Memory B cell (primary cell): ENCODE results near the gene PDE6A.
"Not testable (repeated sequence)": the region's sequence is repeated elsewhere in the genome, so short reads cannot be mapped to it uniquely, and the experiment has no call there.

Experiments used
- ATAC-seq: fragments of 150-1000 bp; cut with Tn5 transposase; 2 replicates; pipeline ENCODE4 v1.10.0; 2021; ENCODE audit warnings: low read depth, mild to moderate bottlenecking, moderate library complexity
- DNase-seq, 2 donors: peaks; one replicate each; pipeline ENCODE4 v3.0.0; 2022; ENCODE audit warnings: low spot score in 2 of 2
- H3K27ac Mint-ChIP-seq: one replicate; pipeline ENCODE4 v1.8.0; 2022; ENCODE audit warnings: mild to moderate bottlenecking, moderate library complexity, mixed read lengths
- H3K27me3 Mint-ChIP-seq: one replicate; pipeline ENCODE4 v1.8.0; 2022; ENCODE audit warnings: mixed read lengths
- H3K36me3 Mint-ChIP-seq: one replicate; pipeline ENCODE4 v1.8.0; 2022; ENCODE audit warnings: mild to moderate bottlenecking, mixed read lengths
- H3K4me1 Mint-ChIP-seq: one replicate; pipeline ENCODE4 v1.8.0; 2022; ENCODE audit warnings: mixed read lengths
- H3K4me3 Mint-ChIP-seq: one replicate; pipeline ENCODE4 v1.8.0; 2022; ENCODE audit warnings: mild to moderate bottlenecking, moderate library complexity, mixed read lengths
- H3K9me3 Mint-ChIP-seq: one replicate; pipeline ENCODE4 v1.8.0; 2022; ENCODE audit warnings: mixed read lengths

Gene PDE6A

GRCh38 chr5:149960272-149961185 lies 15.9 kb upstream of the PDE6A start, which contains the start of gene SLC26A2:
TSS of gene SLC26A2 (plus strand) at chr5:149960758. CDS start at chr5:149977653, 16,895 bp downstream.
- H3K9me3 Mint-ChIP-seq = no peaks in the 10 kb centered on the region
- peaks cover 5% of the 10 kb centered on the region for H3K36me3 Mint-ChIP-seq
- peaks cover 27% of the 10 kb centered on the region for H3K4me1 Mint-ChIP-seq
- peak within 1 kb of the TSS; percentile 93 for H3K27ac Mint-ChIP-seq
- peak within 1 kb of the TSS; percentile 90 for H3K4me3 Mint-ChIP-seq
- no peaks in the 10 kb centered on the region for H3K27me3 Mint-ChIP-seq
- peak; percentile 98 for ATAC-seq
- DNase-seq = peak; percentile 83

- peak; percentile 21 to 25 for DNase-seq
- Mint-ChIP-seq H3K4me3 (peak overlapping the region; percentile 90), H3K27ac (peak overlapping the region; percentile 93), H3K36me3 (peaks cover 4% of the 10 kb centered on the region), H3K4me1 (peaks cover 25% of the 10 kb centered on the region), H3K27me3 (no peaks in the 10 kb centered on the region), H3K9me3 (no peaks in the 10 kb centered on the region)
- no peak for ATAC-seq
These were observed 15.0 kb upstream of the PDE6A start for GRCh38 chr5:149959406-149960236.

GRCh38 chr5:149957855-149958254 lies 13.3 kb upstream of the PDE6A start:
- no peak for DNase-seq
- Mint-ChIP-seq H3K4me1 (peaks cover 25% of the 10 kb centered on the region), H3K36me3 (peaks cover 4% of the 10 kb centered on the region), H3K27ac (no peak overlapping the region), H3K27me3 (no peaks in the 10 kb centered on the region), H3K4me3 (no peak overlapping the region), H3K9me3 (no peaks in the 10 kb centered on the region)
- no peak for ATAC-seq

- ATAC-seq (no peak), DNase-seq (no peak)
- H3K4me1 Mint-ChIP-seq = peaks cover 14% of the 10 kb centered on the region
- H3K27me3 Mint-ChIP-seq = no peaks in the 10 kb centered on the region
- no peaks in the 10 kb centered on the region for H3K36me3 Mint-ChIP-seq
- H3K27ac Mint-ChIP-seq = no peak overlapping the region
- no peak overlapping the region for H3K4me3 Mint-ChIP-seq
- H3K9me3 Mint-ChIP-seq = no peaks in the 10 kb centered on the region
These were observed 12.1 kb upstream of the PDE6A start for GRCh38 chr5:149956685-149957084.

GRCh38 chr5:149954798-149955197 lies 10.2 kb upstream of the PDE6A start:
- ATAC-seq (no peak), DNase-seq (no peak)
- no peak overlapping the region for H3K27ac Mint-ChIP-seq
- H3K27me3 Mint-ChIP-seq = no peaks in the 10 kb centered on the region
- H3K36me3 Mint-ChIP-seq = no peaks in the 10 kb centered on the region
- H3K4me1 Mint-ChIP-seq = peaks cover 6% of the 10 kb centered on the region
- H3K4me3 Mint-ChIP-seq = no peak overlapping the region
- no peaks in the 10 kb centered on the region for H3K9me3 Mint-ChIP-seq

GRCh38 chr5:149953436-149954121 lies 9.0 kb upstream of the PDE6A start:
- Mint-ChIP-seq H3K36me3 (no peaks in the 10 kb centered on the region), H3K27ac (no peak overlapping the region), H3K4me1 (no peaks in the 10 kb centered on the region), H3K4me3 (no peak overlapping the region), H3K27me3 (peaks cover under 1% of the 10 kb centered on the region), H3K9me3 (no peaks in the 10 kb centered on the region)
- no peak for DNase-seq
- no peak for ATAC-seq

- Mint-ChIP-seq H3K9me3 (no peaks in the 10 kb centered on the region), H3K36me3 (no peaks in the 10 kb centered on the region), H3K27ac (no peak overlapping the region), H3K4me3 (no peak overlapping the region), H3K4me1 (no peaks in the 10 kb centered on the region), H3K27me3 (peaks cover 3% of the 10 kb centered on the region)
- DNase-seq (no peak), ATAC-seq (no peak)
These were observed 6.7 kb upstream of the PDE6A start for GRCh38 chr5:149951138-149951749.

- H3K36me3 Mint-ChIP-seq = no peaks in the 10 kb centered on the region
- no peak overlapping the region for H3K27ac Mint-ChIP-seq
- H3K27me3 Mint-ChIP-seq = peaks cover 3% of the 10 kb centered on the region
- no peaks in the 10 kb centered on the region for H3K9me3 Mint-ChIP-seq
- no peaks in the 10 kb centered on the region for H3K4me1 Mint-ChIP-seq
- DNase-seq (no peak), ATAC-seq (no peak)
- H3K4me3 Mint-ChIP-seq = no peak overlapping the region
These were observed 4.4 kb upstream of the PDE6A start for GRCh38 chr5:149948993-149949392.

GRCh38 chr5:149946118-149946517 lies 1.5 kb upstream of the PDE6A start:
- DNase-seq = no peak
- no peaks in the 10 kb centered on the region for H3K4me1 Mint-ChIP-seq
- no peak overlapping the region for H3K4me3 Mint-ChIP-seq
- ATAC-seq = no peak
- no peaks in the 10 kb centered on the region for H3K36me3 Mint-ChIP-seq
- H3K9me3 Mint-ChIP-seq = no peaks in the 10 kb centered on the region
- H3K27me3 Mint-ChIP-seq = peaks cover 7% of the 10 kb centered on the region
- no peak overlapping the region for H3K27ac Mint-ChIP-seq

- not testable (repeated sequence) for DNase-seq, ATAC-seq, H3K9me3 Mint-ChIP-seq, H3K27ac Mint-ChIP-seq, H3K27me3 Mint-ChIP-seq, H3K4me3 Mint-ChIP-seq, H3K36me3 Mint-ChIP-seq, H3K4me1 Mint-ChIP-seq
These were observed 1.2 kb downstream of the PDE6A start for GRCh38 chr5:149943177-149943949.

- ATAC-seq, H3K4me3 Mint-ChIP-seq, H3K9me3 Mint-ChIP-seq, DNase-seq, H3K4me1 Mint-ChIP-seq, H3K27ac Mint-ChIP-seq, H3K27me3 Mint-ChIP-seq, H3K36me3 Mint-ChIP-seq: not testable (repeated sequence)
These were observed 1.8 kb downstream of the PDE6A start for GRCh38 chr5:149942741-149943169.

- Mint-ChIP-seq H3K4me3 (no peak overlapping the region), H3K27me3 (peaks cover 3% of the 10 kb centered on the region), H3K27ac (no peak overlapping the region), H3K9me3 (no peaks in the 10 kb centered on the region), H3K36me3 (no peaks in the 10 kb centered on the region), H3K4me1 (no peaks in the 10 kb centered on the region)
- ATAC-seq = no peak
- no peak for DNase-seq
These were observed 2.4 kb downstream of the PDE6A start for GRCh38 chr5:149942199-149942598.

- H3K36me3 Mint-ChIP-seq = no peaks in the 10 kb centered on the region
- H3K27ac Mint-ChIP-seq = no peak overlapping the region
- DNase-seq (no peak), ATAC-seq (no peak)
- H3K27me3 Mint-ChIP-seq = peaks cover 6% of the 10 kb centered on the region
- no peak overlapping the region for H3K4me3 Mint-ChIP-seq
- no peaks in the 10 kb centered on the region for H3K9me3 Mint-ChIP-seq
- H3K4me1 Mint-ChIP-seq = no peaks in the 10 kb centered on the region
These were observed 2.8 kb downstream of the PDE6A start for GRCh38 chr5:149941795-149942194.
